Endodermal cell (in vitro differentiated cells): ENCODE measurements around the gene MRAS. TPM values are rescaled to one million over a fixed set of nuclear protein-coding genes. Genes with fewer than 3 reads are reported as not detected.

Source experiments
- DNase-seq: peaks from one replicate; pipeline ENCODE4 v3.0.0-alpha.2; 2017
- H3K27ac ChIP-seq: 2 replicates; pipeline ENCODE4 v1.5.1; 2013; ENCODE audit warnings: mild to moderate bottlenecking, low read depth, low read length, moderate library complexity
- H3K27me3 ChIP-seq: 2 replicates; pipeline ENCODE4 v1.6.1; 2013; ENCODE audit warnings: mild to moderate bottlenecking, low read length, moderate library complexity; ENCODE audit not compliant: insufficient read depth, control insufficient read depth, poor library complexity, severe bottlenecking
- H3K36me3 ChIP-seq: 2 replicates; pipeline ENCODE4 v1.7.0; 2013; ENCODE audit warnings: mild to moderate bottlenecking, low read length, moderate library complexity; ENCODE audit not compliant: control insufficient read depth, insufficient read depth
- H3K4me1 ChIP-seq: one replicate; pipeline ENCODE4 v1.7.0; 2013; ENCODE audit warnings: low read length; ENCODE audit not compliant: control insufficient read depth, insufficient read depth
- H3K4me3 ChIP-seq: 2 replicates; pipeline ENCODE4 v1.5.1; 2013; ENCODE audit warnings: mild to moderate bottlenecking, low read length, moderate library complexity
- H3K9ac ChIP-seq: 2 replicates; pipeline ENCODE4 v1.6.1; 2013; ENCODE audit warnings: mild to moderate bottlenecking, low read length, moderate library complexity; ENCODE audit not compliant: poor library complexity, severe bottlenecking; ENCODE audit errors: extremely low read depth
- H3K9me3 ChIP-seq: 2 replicates; pipeline ENCODE4 v1.6.1; 2013; ENCODE audit warnings: mild to moderate bottlenecking, low read length, moderate library complexity; ENCODE audit not compliant: control insufficient read depth
- H3K27ac Mint-ChIP-seq: 2 replicates; pipeline ENCODE4 v1.8.0; 2020; ENCODE audit warnings: mixed read lengths
- H3K27me3 Mint-ChIP-seq: 2 replicates; pipeline ENCODE4 v1.8.0; 2021; ENCODE audit warnings: mild to moderate bottlenecking, mixed read lengths; ENCODE audit not compliant: insufficient read depth
- H3K36me3 Mint-ChIP-seq: 2 replicates; pipeline ENCODE4 v1.8.0; 2020; ENCODE audit warnings: low read depth, mixed read lengths
- H3K4me1 Mint-ChIP-seq: 2 replicates; pipeline ENCODE4 v1.8.0; 2020; ENCODE audit warnings: mixed read lengths
- H3K4me3 Mint-ChIP-seq: 2 replicates; pipeline ENCODE4 v1.8.0; 2020; ENCODE audit warnings: mild to moderate bottlenecking, moderate library complexity, mixed read lengths
- H3K9me3 Mint-ChIP-seq: 2 replicates; pipeline ENCODE4 v1.8.0; 2020; ENCODE audit warnings: mild to moderate bottlenecking, mixed read lengths
- CTCF ChIP-seq: fragments of 200-600 bp; sonication (generic); conservative IDR thresholded peaks from 2 replicates; pipeline ENCODE4 v1.5.0; 2021; ENCODE audit warnings: antibody characterized with exemption, mild to moderate bottlenecking
- WGBS, 2 experiments: methylation state at CpG; one replicate each; pipeline versions ENCODE4 v1.1.5 to v1.1.7; 2013; ENCODE audit warnings: missing lambda C conversion rate in 2 of 2, mixed read lengths in 1 of 2; ENCODE audit not compliant: insufficient coverage in 1 of 2, insufficient read length in 1 of 2; 5-methylcytosine and 5-hydroxymethylcytosine counted together
- total RNA-seq, 2 donors: library from RNA; stranded (reverse); fragmentation: NEBNext Ultra II Directional in 1 of 2; extraction: Animal tissue kit (Norgen Biotek cat#: 25700) in 1 of 2; gene quantifications; 2 replicates in 1 of 2; 3 replicates in 1 of 2; pipeline ENCODE4 v1.2.1, GENCODE V29; 2021

MRAS gene
- total RNA-seq, 2 donors from 2014 or later, result 12.8 to 16.1 TPM

- no peak for TF ChIP-seq CTCF
- Histone ChIP-seq H3K9ac (no peak overlapping the region), H3K9me3 (no peaks in the 10 kb centered on the region), H3K4me3 (no peak overlapping the region), H3K36me3 (no peaks in the 10 kb centered on the region), H3K27me3 (no peaks in the 10 kb centered on the region), H3K4me1 (no peaks in the 10 kb centered on the region), H3K27ac (no peak overlapping the region)
- WGBS, 2 experiments, result 96 to 98% methylated on average over 5 of the region's 5 CpGs
- Mint-ChIP-seq H3K27ac (no peak overlapping the region), H3K36me3 (peaks cover 13% of the 10 kb centered on the region), H3K9me3 (peaks cover 2% of the 10 kb centered on the region), H3K4me3 (no peak overlapping the region), H3K27me3 (no peaks in the 10 kb centered on the region), H3K4me1 (no peaks in the 10 kb centered on the region)
- no peak for DNase-seq
These were observed 25.3 kb downstream of the MRAS start for GRCh38 chr3:138373736-138374094.

DNA sequence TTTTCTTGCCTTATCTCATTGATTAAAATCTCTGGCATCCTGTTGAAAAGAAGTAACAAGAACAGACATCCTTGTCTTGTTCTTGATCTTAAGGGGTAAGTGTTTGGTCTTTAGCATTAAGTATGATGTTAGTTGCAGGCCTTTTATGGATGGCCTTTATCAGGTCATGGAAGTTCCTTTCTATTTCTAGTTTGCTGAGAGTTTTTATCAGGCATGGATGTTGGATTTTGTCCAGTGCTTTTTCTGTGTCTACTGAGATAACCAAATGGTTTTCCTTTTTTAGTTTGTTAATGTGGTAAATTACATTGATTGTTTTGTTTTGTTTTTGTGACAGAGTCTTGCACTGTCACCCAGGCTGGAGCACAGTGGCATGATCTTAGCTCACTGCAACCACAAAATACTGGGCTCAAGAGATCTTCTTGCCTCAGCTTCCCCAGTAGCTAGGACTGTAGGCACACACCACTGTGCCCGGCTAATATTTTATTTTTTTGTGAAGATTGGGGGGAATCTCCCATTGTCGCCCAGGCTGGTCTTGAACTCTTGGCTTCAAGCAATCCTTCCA is 26.3 kb downstream of the MRAS start:
- Mint-ChIP-seq H3K4me1 (no peaks in the 10 kb centered on the region), H3K27ac (no peak overlapping the region), H3K4me3 (no peak overlapping the region), H3K36me3 (peaks cover 13% of the 10 kb centered on the region), H3K27me3 (no peaks in the 10 kb centered on the region), H3K9me3 (peaks cover 2% of the 10 kb centered on the region)
- WGBS, 2 experiments, result 94 to 100% methylated on average over 2 of the region's 2 CpGs
- no peaks in the 10 kb centered on the region for H3K4me1 ChIP-seq
- no peaks in the 10 kb centered on the region for H3K36me3 ChIP-seq
- H3K9me3 ChIP-seq, result no peaks in the 10 kb centered on the region
- H3K4me3 ChIP-seq, result no peak overlapping the region
- no peaks in the 10 kb centered on the region for H3K27me3 ChIP-seq
- H3K9ac ChIP-seq, result no peak overlapping the region
- no peak for TF ChIP-seq CTCF
- H3K27ac ChIP-seq, result no peak overlapping the region
- DNase-seq, result no peak

DNA sequence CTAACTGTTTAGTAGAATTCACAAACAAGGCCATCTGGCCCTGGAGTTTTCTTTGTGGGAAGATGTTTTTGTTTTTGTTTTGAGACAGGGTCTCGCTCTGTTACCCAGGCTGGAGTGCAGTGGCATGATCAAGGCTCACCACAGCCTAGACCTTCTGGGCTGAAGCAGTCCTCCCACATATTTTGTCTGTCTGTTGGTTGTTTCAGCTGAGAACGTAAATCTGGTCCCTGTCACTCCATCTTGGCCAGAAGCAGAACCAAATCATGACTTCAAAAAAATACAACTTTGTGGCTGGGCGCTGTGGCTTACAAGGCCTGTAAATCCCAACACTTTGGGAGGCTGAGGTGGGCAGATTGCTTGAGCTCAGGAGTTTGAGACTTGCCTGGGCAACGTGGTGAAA is 27.1 kb downstream of the MRAS start:
- Mint-ChIP-seq H3K4me3 (no peak overlapping the region), H3K4me1 (no peaks in the 10 kb centered on the region), H3K27me3 (no peaks in the 10 kb centered on the region), H3K36me3 (peaks cover 13% of the 10 kb centered on the region), H3K27ac (peak overlapping the region; percentile 56), H3K9me3 (peaks cover 2% of the 10 kb centered on the region)
- no peaks in the 10 kb centered on the region for H3K4me1 ChIP-seq
- H3K36me3 ChIP-seq, result no peaks in the 10 kb centered on the region
- no peak overlapping the region for H3K9ac ChIP-seq
- TF ChIP-seq CTCF, result no peak
- no peaks in the 10 kb centered on the region for H3K9me3 ChIP-seq
- 81 to 92% methylated on average over 2 to 4 of the region's 4 CpGs for WGBS, 2 experiments
- no peaks in the 10 kb centered on the region for H3K27me3 ChIP-seq
- H3K4me3 ChIP-seq, result no peak overlapping the region
- H3K27ac ChIP-seq, result no peak overlapping the region
- no peak for DNase-seq
